ENCODE data around the gene MAPK11.

The MAPK11 gene

DNA sequence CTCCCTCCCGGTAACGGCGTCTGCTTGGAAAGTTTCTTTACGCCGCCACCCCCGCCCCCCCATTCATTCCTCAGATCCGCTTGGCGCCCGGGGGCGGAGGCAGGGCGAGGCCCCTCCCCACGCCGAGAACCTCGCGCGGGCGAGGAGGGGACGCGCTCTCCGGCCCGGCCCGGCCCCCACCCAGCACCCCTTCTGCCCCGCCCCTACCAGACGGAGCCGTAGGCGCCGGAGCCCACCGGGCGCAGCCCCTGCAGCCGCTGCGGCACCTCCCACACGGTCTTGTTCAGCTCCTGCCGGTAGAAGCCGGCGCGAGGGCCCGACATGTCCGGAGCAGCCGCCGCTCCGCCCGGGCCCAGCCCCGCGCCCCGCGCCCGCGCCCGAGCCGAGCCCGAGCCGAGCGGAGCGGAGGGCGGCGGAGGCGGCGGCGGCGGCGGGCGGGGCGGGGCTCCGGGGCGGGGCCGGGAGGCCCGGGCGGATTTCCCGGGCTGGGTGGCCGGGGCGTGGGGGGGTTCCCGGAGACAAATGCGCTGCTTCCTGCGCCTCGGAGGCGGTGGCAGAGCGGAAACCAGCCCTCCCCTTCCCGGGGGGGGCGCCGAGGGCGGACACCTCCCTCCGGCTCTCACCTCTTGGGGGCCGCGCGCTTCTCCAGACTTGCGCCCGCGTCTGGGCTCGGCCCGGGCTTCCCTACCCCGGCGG, at the start of gene MAPK11:
TSS of gene MAPK11 (minus strand) at position 411 of the 696 bp plus-strand sequence. CDS start at position 323, 88 bp downstream.
- DNase-seq = peak in 1 of 2 experiments; percentile 39

DNA sequence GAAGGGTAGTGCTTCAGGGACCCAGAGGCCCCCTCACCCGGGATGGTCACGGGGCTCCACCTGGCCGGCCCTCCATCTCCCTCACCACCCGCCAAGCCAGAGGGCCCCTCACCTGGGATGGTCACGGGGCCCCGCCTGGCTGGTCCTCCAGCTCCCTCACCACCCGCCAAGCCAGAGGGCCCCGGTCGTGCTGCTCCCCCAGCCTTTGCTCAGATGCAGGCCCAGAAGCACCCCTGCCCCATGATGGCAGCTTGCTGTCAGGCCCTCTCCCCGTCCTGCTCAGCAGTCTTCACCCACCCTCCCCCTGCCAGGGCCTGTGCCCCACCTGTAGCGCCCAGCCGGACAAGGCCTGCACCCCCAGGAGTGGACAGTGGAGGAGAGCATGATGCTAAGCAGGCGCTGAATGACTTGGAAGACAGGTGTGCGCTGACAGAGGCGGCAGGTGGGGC, 49.3 kb upstream of the MAPK11 start:
- DNase-seq = no peak

DNA sequence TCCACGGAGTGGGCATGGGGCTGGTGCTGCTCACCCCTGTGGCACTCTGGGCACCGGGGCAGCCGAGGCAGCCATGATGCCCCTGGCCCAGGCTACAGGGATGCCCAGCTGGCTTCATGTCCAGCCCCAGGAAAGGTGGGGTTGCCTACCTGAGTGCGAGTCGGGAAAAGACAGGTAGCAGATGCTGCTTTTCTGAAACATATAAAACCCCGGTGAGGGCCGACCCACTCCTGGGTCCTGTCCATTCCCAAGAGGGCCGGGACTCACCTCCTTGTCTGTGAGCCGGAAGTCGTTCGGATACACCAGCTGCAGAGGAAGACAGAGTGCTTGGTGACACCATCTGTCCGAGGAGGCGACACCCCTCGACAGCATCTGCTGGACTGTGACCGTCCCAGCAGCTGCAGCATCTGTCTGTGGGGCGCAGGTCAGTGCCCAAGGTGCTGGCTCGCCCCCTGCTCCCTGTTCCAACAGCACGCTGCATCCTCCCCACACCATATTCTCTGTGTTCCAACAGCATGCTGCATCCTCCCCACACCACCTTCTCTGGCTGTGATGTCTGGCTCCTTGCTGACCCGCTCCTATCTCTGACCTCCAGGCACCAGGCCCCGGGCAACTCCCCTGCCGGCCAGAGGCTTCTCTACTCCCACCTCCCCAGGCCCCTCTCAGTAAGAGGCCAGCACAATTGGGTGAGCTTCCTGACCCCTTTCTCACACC, 48.7 kb upstream of the MAPK11 start:
- no peak for DNase-seq

- DNase-seq = no peak
Measured at GRCh38 chr22:50318356-50318697, 48.1 kb upstream of the MAPK11 start.

- no peak for DNase-seq
Measured at GRCh38 chr22:50317674-50318073, 47.5 kb upstream of the MAPK11 start.

- DNase-seq = no peak
Measured at GRCh38 chr22:50317178-50317577, 47.0 kb upstream of the MAPK11 start.

GRCh38 chr22:50316114-50317065, 46.2 kb upstream of the MAPK11 start:
- DNase-seq = no peak

- DNase-seq = no peak
Measured at GRCh38 chr22:50315289-50316113, 45.3 kb upstream of the MAPK11 start.

DNA sequence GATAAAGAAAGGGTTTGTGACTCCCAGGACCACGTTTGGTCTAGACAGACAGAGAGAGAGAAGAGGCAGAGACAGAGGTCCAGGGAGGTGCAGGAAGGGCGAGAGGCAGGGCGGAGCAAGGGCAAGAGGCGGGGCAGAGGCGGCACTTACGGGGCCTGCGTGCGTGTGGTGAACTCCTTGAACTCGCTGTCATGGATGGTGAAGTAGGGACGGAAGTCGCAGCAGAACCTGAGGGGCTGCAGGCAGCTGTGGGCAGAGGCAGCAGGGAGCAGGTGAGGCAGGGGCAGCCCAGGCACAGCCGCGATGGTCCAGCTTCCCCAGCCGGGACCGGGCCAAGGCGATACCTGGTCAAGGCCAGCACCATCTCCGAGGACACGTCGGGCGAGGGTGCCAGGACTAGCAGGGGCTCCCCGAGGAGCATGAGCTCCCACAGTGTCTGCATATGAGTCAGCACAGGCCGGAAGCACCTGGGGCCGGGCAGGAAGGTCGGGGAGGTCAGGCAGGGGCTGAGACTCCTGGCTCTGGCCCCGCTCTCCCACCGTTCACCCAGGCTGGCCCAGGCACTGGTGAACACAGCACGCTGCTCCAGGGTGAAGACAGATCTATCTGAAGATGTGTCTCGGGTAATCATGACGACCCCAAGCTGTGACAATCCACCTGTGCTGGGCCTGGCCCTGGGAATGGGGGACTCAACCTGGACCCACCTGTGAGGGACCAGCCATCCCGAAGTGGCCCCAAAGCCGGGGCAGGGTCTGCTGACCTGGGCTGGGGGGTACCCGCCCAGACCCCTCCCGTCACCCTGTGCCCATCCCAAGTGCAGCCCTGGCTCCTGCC, 44.5 kb upstream of the MAPK11 start:
- no peak for DNase-seq

- no peak for DNase-seq
Measured at GRCh38 chr22:50314081-50314454, 43.9 kb upstream of the MAPK11 start.

DNA sequence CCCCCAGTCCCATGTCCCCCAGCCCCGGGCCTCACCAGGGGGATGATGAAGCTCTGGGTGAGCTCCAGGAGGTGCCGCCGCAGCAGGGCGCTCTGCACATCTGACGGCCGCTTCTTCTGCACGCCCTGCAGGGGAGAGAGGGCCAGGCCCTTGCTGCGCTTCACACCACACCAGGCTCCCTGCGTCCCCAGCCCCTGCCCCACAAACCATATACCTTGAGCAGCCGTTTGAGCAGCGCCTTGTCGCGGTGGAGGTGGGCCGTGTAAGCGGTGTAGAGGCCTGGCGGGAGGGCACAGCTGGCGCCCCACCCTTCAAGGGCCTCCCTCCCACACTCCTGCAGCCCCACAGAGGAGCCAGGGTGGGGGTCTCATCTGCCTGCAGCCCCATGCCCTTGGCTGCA, 43.4 kb upstream of the MAPK11 start:
- no peak for DNase-seq

GRCh38 chr22:50313021-50313420, 42.8 kb upstream of the MAPK11 start:
- DNase-seq = no peak

DNA sequence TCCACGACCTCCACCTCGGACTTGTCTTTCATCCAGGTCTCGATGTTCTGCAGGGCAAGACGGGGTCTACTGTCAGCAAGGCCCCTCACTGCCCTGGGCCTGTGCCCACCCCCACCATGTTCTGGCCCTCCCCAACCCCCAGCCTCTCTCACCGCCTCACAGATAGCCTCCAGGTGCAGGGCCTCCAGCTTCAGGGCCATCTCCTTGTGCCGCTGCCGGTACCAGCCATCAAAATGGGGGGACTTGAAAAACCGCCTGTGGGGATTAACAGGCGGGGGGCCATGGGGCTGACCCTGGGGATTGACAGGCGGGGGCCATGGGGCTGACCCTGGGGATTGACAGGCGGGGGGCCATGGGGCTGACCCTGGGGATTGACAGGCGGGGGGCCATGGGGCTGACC, 42.2 kb upstream of the MAPK11 start:
- no peak for DNase-seq

- DNase-seq = no peak
Measured at GRCh38 chr22:50311606-50312351, 41.6 kb upstream of the MAPK11 start.

DNA sequence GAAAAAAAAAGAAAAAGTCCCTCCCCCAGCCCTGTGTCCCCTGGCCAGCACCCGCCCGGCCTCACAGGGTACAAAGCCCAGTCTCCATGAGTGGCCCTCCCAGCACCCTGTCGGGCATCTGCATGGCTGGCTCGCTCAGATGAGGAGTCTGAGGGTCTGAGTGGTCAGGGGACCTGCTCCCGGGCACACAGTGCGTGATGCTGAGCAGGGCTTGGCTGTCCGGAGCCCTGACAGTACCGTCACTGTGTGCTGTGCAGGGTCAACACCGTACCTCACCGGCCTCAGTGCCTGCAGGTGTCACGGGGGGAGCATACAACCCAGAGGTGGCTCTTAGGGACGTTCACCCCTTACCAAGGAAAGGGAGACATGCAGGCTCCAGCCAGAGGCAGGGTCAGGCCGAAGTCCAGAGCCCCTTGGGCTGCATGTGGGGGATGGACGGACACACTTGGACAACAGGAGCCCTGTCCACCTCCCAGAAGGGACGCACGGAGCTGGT, 40.8 kb upstream of the MAPK11 start:
- DNase-seq = no peak

DNA sequence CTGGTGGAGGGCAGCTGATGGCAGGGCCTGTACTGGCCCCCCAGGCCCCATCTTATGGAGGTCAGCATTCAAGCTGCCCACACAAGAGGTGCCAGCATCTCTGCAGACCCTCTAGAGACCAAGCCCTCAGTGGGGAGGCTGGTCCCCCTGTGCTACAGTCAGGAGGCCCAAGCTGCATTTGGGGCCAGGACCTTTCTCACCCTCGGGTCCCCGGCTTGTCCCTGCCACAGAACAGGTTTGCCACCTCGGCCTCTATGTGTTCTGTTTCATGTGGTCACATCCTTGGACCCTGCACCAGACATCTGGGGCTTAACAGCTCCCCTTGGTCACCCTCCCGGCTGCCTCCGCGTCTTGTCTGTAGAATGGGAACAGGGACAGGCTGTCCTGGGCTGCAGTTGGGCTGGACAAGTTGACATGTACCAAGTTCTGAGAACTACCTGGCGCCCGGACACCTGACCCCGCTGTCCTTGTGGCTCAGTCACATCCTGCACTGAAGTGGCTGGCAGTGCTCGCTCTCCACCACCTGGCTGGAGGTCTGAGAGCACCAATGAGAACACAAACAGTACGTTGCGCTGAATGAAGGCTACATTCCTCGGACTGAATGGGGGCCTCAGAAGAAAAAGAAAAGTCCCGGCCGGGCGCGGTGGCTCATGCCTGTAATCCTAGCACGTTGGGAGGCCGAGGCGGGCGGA, 40.0 kb upstream of the MAPK11 start:
- no peak for DNase-seq

DNA sequence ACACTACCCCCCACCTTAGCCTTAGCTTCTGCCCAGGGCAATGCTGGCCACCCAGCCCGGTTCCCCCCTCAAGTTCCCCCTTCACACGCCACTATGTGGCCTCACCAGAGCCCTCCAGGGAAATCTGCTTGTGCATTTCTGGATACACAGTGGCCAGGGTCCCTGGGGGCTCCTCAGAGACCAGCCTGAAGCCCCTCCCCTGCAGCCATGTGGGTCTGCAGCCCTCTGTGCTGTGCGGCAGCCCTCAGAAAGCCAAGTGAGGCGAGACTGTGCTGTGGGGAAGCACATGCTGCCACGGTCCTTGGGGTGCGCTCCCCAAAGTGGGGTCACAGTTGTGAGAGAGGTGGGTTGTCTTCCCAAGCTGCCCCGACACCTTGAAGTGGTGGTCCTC, 39.4 kb upstream of the MAPK11 start:
- DNase-seq = no peak

- DNase-seq = no peak
Measured at GRCh38 chr22:50308986-50309600, 38.9 kb upstream of the MAPK11 start.

- DNase-seq = no peak
Measured at GRCh38 chr22:50308597-50308935, 38.4 kb upstream of the MAPK11 start.

All from NCI-H1930 (cell line).